Measurements from ENCODE around the gene CCN5.

CCN5 gene

GRCh38 chr20:44717986-44718385 is 2.8 kb downstream of the CCN5 start:
- no peak for DNase-seq

DNA sequence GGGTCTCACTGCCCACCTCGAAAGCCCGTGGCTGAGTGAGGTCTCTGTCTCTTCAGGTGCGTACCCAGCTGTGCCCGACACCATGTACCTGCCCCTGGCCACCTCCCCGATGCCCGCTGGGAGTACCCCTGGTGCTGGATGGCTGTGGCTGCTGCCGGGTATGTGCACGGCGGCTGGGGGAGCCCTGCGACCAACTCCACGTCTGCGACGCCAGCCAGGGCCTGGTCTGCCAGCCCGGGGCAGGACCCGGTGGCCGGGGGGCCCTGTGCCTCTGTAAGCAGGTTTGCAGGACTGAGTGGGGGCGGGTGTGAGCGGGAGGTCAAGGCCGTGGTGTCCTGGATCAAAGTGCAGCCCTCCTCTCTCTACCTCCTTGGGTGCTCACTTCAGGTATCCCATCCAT is 4.7 kb downstream of the CCN5 start:
- no peak for DNase-seq

- DNase-seq, result no peak
These were observed 5.4 kb downstream of the CCN5 start for GRCh38 chr20:44720621-44720996.

DNA sequence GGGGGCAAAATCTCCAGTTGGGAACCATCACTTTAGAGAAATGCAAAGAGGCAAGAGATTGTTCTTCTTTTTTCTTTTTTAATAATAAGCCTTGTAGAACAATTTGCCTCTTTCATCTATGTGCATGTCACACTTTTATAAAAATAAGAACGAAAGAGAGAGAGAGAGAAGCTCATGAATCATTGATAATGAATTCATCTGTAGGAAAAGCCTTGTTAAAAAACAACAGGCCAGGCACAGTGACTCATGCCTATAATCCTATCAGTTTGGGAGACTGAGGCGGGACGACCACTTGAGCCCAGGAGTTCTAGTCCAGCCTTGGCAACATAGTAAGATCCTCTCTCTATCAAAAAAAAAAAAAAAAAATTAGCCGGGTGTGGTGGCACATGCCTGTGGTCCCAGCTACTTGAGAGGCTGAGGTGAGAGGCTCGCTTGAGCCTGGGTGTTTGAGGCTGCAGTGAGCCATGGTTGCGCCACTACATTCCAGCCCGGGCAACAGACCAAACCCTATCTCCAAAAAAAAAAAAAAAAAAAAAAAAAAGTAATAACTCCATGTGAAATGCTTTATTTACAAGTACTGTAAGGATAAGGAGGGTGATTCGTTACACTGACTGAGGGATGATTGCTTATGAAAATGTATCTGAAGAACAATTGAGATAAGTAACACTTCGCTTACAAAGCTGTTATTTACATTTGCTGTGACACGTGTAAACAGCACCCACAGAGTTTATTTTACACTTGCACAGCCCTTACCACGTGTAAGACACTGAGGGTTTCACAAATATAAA is 6.0 kb downstream of the CCN5 start:
- no peak for DNase-seq

- DNase-seq, result no peak
These were observed 6.6 kb downstream of the CCN5 start for GRCh38 chr20:44721785-44722054.

- DNase-seq, result no peak
These were observed 7.8 kb downstream of the CCN5 start for GRCh38 chr20:44722990-44723389.

DNA sequence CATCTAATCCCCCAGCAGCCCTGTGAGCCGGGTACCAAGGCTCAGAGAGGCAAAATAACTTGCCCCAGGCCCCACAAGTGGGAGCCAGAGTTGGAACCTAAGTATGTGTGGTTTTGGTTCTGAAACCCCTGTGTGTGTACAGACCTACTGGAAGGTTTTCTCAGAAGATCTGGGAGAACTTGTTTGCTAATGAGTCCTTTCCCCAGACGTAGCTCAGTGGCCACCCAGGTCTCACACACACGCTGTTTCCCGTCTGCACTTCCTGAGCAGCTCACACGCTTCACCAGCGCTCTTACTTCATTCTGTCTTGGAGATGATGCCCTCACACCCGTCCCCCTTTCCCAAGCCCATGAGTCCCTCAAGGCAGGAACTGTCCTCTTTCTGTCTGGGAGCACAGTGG is 8.2 kb downstream of the CCN5 start:
- no peak for DNase-seq

- DNase-seq, result no peak
These were observed 8.7 kb downstream of the CCN5 start for GRCh38 chr20:44723798-44724362.

- DNase-seq, result no peak
These were observed 9.4 kb downstream of the CCN5 start for GRCh38 chr20:44724423-44725091.

GRCh38 chr20:44725837-44726236 is 10.7 kb downstream of the CCN5 start:
- DNase-seq, result no peak

DNA sequence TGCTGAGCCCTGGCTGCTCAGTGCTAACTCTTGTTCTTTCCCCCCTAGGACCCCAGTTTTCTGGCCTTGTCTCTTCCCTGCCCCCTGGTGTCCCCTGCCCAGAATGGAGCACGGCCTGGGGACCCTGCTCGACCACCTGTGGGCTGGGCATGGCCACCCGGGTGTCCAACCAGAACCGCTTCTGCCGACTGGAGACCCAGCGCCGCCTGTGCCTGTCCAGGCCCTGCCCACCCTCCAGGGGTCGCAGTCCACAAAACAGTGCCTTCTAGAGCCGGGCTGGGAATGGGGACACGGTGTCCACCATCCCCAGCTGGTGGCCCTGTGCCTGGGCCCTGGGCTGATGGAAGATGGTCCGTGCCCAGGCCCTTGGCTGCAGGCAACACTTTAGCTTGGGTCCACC is 11.9 kb downstream of the CCN5 start:
- DNase-seq, result no peak

DNA sequence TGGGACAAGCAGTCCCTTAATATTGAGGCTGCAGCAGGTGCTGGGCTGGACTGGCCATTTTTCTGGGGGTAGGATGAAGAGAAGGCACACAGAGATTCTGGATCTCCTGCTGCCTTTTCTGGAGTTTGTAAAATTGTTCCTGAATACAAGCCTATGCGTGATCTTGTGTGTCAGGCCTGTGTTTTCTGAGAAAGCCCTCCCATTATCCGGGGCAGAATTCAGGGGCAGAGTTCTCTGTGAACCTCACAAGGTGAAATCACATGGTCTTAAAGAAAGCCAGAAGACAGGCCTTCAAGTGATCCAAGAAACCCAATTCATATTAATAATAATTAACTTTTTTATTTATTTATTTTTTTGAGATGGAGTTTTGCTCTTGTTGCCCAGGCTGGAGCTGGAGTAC is 12.5 kb downstream of the CCN5 start:
- no peak for DNase-seq

DNA sequence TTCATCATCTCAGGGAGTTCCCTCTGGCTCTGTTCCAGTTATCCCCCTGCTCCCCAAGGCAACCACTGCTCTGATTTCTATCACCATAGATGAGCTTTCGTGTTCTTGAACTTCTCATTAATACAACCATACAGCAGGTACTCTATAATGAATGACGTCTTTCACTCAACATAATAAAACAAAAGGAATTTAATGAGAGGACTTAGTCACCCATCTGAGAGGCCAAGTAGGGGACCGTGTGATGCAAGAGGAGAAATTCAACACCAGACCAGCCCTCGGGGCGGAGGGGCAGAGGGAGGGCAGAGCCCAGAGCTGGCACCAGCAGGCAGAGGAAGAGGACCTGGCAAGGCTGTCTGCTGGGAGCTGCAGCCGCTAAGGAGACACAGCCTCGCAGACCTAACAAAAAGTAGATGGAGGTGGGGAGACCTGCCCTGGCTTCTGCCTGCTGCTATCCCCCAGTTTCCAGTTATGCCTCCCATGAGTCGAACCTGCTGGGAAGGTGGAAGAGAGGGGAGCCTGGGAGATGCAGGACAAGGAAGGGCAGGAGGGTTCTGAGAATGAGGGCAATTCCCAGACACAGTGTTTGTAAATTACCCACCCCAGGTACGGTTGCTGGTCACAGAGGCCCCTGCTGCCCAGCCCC is 13.8 kb downstream of the CCN5 start:
- DNase-seq, result peak; percentile 73

- no peak for DNase-seq
These were observed 15.3 kb downstream of the CCN5 start for GRCh38 chr20:44730441-44730840.

DNA sequence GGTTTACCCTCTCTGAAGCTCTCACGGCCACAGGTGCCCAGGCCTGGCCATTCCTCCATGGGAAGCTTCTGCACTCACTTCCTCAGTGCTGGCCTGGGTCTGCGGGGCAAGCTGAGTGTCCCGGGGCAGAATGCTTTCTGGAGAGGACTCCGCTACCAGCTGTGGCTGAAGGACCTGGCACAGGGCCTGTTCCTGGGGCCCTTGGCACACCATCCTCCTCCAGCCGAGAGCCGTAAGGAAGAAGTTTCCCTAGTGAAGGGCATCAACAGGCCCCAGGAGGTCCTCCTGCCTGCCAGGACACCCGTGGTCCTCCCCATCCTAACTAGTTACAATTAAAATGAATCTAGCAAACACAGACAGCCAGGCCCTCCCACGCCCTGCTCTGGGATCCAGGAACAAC is 16.5 kb downstream of the CCN5 start:
- DNase-seq, result no peak

DNA sequence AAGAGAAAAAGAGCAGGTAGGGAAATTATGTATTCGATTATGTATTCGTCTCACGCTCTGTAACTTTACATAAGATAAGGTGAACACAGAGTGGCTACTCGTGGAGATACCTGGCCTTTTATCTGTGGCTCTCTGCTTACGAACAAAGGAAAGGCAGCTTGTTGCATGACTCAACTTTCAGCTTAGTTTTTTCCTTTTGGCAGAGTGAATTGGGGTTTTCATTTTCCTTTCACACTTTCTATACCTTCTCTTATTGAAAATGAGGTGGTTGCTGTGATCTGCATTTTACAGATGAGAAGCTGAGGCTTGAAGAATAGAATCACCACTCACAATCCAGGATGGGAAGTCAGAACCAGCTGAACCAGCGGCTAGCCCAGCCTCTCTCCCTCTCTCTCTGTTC is 17.2 kb downstream of the CCN5 start:
- DNase-seq, result no peak

DNA sequence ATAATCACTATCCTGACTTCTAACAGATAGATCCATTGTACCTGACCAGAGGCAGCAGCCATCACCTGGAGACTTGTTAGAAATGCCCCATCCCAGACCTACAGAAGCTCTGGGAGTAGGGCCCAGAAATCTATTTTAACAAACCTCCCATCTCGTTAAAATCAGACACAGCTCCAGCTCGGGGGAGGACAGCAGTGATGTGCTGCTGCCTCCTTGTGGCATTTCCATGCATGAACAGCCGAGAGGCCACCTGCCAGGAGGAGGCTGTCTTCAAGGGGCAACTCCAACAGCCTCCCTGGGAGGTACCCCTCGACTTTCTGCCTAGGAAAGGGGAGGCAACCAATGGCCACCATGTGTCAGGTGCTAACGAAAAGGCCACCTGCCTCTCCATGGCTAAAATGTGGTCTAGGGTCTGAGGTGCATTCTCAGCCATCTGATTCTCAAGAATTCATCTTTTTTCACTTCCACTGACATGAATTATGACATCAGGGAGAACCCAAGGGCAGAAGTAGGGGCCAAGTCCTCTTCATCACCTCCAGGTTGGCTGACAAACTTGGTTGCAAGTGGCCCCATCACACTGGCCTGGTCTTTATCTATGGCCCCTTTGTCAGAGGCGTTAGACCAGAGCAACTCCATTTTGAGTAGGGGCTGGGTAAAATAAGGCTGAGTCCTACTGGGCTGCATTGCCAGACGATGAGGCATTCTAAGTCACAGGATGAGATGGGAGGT is 18.3 kb downstream of the CCN5 start:
- peak; percentile 41 for DNase-seq

DNA sequence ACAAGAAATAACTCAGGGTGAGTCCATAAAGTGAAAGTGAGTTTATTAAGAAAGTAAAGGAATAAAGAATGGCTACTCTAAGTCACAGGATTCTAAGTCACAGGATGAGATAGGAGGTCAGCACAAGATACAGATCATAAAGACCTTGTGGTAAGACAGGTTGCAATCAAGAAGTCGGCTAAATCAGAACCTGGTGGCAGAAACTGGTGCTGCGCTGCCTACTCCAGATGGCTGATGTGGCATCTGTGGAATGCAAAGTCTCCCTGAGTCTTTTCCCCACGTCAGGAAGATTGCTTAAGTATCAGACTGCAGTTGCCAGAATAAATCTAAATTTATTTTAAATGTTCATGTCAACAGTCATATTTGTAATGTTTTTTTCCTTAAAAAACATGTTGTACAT is 19.8 kb downstream of the CCN5 start:
- DNase-seq, result no peak

DNA sequence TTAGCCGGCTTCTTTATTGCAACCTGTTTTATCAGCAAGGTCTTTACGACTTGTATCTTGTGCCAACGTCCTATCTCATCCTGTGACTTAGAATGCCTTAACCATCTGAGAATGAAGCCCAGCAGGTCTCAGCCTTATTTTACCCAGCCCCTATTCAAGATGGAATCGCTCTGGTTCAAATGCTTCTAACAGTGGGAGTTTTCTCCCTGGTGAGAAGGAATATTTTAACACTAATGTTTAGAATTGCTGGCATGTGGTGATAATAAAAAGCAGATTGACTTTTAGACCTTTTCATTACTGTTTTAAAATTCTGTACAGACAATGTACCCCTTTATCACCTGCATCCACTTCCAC is 20.6 kb downstream of the CCN5 start:
- DNase-seq, result no peak

DNA sequence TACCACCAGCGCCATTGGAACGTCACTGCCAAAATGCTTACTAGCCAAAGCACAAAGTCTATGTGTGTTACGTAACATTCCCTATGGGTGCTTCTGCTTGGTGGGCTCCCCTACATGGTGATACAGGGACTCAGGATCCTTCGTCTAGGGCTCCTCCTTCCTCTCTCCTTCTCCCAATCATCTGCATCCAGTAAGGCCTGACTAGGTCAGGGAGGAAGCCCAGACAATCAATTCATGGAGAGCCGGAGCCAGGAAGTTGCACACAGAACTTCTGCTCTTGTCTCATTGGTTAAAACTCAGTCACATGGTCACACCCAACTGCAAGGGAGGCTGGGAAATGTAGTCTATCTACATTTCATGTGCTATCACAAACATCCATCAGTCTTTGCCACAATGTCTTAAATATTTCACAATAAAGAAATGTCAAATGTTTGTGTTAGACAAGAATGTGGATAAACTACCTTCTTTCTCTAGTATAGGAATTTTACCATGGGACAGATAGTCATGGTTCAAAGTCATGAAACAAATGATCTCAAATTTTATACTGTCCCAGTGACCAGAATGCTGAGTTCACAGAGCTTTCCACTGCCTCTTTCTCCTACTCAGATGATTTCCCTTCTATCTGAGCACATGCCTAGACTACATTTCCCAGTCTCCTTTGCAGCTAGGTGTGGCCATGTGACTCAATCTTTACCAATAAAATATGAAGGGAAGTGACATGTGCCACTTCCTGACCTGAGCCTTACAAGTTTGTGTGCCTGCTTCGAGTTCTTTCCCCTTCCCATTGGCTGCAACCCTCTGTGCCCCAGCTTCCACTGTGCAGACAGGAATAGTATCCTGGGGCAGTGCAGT is 21.2 kb downstream of the CCN5 start:
- peak; percentile 11 for DNase-seq

DNA sequence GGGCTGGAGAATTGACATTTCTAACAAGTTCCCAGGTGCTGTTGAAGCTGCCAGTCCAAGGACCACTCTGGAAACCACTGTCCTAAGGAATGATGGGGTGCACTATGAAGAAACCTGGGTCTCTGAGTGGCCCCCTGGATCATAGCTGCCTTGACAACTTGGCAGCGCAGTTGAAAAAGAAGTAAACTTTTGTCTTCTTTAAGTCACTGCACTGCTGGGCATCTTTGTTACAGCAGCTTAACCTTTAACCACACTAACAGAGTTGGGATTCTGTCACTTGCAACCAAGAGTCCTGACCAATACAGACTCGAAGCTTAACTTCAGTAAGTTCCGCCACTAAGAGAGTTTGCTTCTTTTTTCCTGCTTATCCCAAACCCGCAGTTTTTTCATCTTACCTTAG is 21.9 kb downstream of the CCN5 start:
- DNase-seq, result no peak

GRCh38 chr20:44738813-44739477 is 23.8 kb downstream of the CCN5 start:
- peak; percentile 18 for DNase-seq

Measured in NCI-H510A treated with DMSO at 0.1 percent for 48 hours (cell line).